ENCODE measurements around the gene ARPC1A.

GRCh38 chr7:99379043-99379577 lies 53.4 kb downstream of the ARPC1A start:
- TF ChIP-seq CTCF (IDR thresholded peaks at IDR 0.05 in 4 of 5, conservative IDR thresholded peaks at IDR 0.05 in 1 of 5) (no peak), POLR2A (IDR thresholded peaks at IDR 0.05) (no peak)

Measured in gastrocnemius medialis (tissue), 4 donors.